ENCODE data around the gene KRR1.

KRR1 gene

GRCh38 chr12:75511116-75512048 lies at the start of gene KRR1:
TSS of gene KRR1 (minus strand) at chr12:75511609. CDS start at chr12:75511597, 12 bp downstream.
- peak; percentile 74 to 88 (median 75) for DNase-seq (ENCODE audit: low read depth in 3 of 3)

GRCh38 chr12:75560167-75560566 lies 48.8 kb upstream of the KRR1 start:
- DNase-seq (ENCODE audit: low read depth in 3 of 3): no peak

GRCh38 chr12:75558287-75558686 lies 46.9 kb upstream of the KRR1 start:
- DNase-seq (ENCODE audit: low read depth in 3 of 3): no peak

GRCh38 chr12:75556311-75556899 lies 45.0 kb upstream of the KRR1 start:
- no peak for DNase-seq (ENCODE audit: low read depth in 3 of 3)

- no peak for DNase-seq (ENCODE audit: low read depth in 3 of 3)
These were observed 43.1 kb upstream of the KRR1 start for GRCh38 chr12:75554556-75554880.

GRCh38 chr12:75553836-75554555 lies 42.6 kb upstream of the KRR1 start:
- DNase-seq (ENCODE audit: low read depth in 3 of 3): no peak

- DNase-seq (ENCODE audit: low read depth in 3 of 3): no peak
These were observed 42.0 kb upstream of the KRR1 start for GRCh38 chr12:75553398-75553797.

- no peak for DNase-seq (ENCODE audit: low read depth in 3 of 3)
These were observed 40.1 kb upstream of the KRR1 start for GRCh38 chr12:75551477-75551876.

- no peak for DNase-seq (ENCODE audit: low read depth in 3 of 3)
These were observed 39.2 kb upstream of the KRR1 start for GRCh38 chr12:75550401-75551240.

GRCh38 chr12:75549989-75550388 lies 38.6 kb upstream of the KRR1 start:
- DNase-seq (ENCODE audit: low read depth in 3 of 3): no peak

GRCh38 chr12:75548879-75549278 lies 37.5 kb upstream of the KRR1 start:
- no peak for DNase-seq (ENCODE audit: low read depth in 3 of 3)

GRCh38 chr12:75545636-75546035 lies 34.2 kb upstream of the KRR1 start:
- no peak for DNase-seq (ENCODE audit: low read depth in 3 of 3)

GRCh38 chr12:75543529-75543928 lies 32.1 kb upstream of the KRR1 start:
- DNase-seq (ENCODE audit: low read depth in 3 of 3): no peak

GRCh38 chr12:75542942-75543341 lies 31.5 kb upstream of the KRR1 start:
- DNase-seq (ENCODE audit: low read depth in 3 of 3): no peak

- DNase-seq (ENCODE audit: low read depth in 3 of 3): no peak
These were observed 28.5 kb upstream of the KRR1 start for GRCh38 chr12:75539889-75540288.

GRCh38 chr12:75533239-75533638 lies 21.8 kb upstream of the KRR1 start:
- DNase-seq (ENCODE audit: low read depth in 3 of 3): no peak

GRCh38 chr12:75529826-75530225 lies 18.4 kb upstream of the KRR1 start:
- no peak for DNase-seq (ENCODE audit: low read depth in 3 of 3)

- no peak for DNase-seq (ENCODE audit: low read depth in 3 of 3)
These were observed 17.9 kb upstream of the KRR1 start for GRCh38 chr12:75529316-75529715.

- no peak for DNase-seq (ENCODE audit: low read depth in 3 of 3)
These were observed 17.3 kb upstream of the KRR1 start for GRCh38 chr12:75528692-75529091.

- no peak for DNase-seq (ENCODE audit: low read depth in 3 of 3)
These were observed 16.9 kb upstream of the KRR1 start for GRCh38 chr12:75528272-75528671.

GRCh38 chr12:75526655-75527511 lies 15.5 kb upstream of the KRR1 start:
- no peak for DNase-seq (ENCODE audit: low read depth in 3 of 3)
